ES-I3 (cell line): ENCODE measurements around the gene PKD1.
"Not testable (repeated sequence)": the region's sequence is repeated elsewhere in the genome, so short reads cannot be mapped to it uniquely, and the experiment has no call there.

Experiments used
- H3K36me3 ChIP-seq: 2 replicates; pipeline ENCODE4 v1.6.1; 2013; ENCODE audit warnings: mild to moderate bottlenecking, low read length, control low read depth, moderate library complexity; ENCODE audit not compliant: insufficient read depth
- H3K4me1 ChIP-seq: 2 replicates; pipeline ENCODE4 v1.6.1; 2013; ENCODE audit warnings: mild to moderate bottlenecking, control low read depth, low read length; ENCODE audit not compliant: insufficient read depth
- H3K9ac ChIP-seq: 2 replicates; pipeline ENCODE4 v1.6.1; 2013; ENCODE audit warnings: low read depth, mild to moderate bottlenecking, low read length, moderate library complexity
- H3K9me3 ChIP-seq: 2 replicates; pipeline ENCODE4 v1.6.1; 2013; ENCODE audit warnings: mild to moderate bottlenecking, low read length, moderate library complexity; ENCODE audit not compliant: control insufficient read depth, insufficient read depth

Gene PKD1

DNA sequence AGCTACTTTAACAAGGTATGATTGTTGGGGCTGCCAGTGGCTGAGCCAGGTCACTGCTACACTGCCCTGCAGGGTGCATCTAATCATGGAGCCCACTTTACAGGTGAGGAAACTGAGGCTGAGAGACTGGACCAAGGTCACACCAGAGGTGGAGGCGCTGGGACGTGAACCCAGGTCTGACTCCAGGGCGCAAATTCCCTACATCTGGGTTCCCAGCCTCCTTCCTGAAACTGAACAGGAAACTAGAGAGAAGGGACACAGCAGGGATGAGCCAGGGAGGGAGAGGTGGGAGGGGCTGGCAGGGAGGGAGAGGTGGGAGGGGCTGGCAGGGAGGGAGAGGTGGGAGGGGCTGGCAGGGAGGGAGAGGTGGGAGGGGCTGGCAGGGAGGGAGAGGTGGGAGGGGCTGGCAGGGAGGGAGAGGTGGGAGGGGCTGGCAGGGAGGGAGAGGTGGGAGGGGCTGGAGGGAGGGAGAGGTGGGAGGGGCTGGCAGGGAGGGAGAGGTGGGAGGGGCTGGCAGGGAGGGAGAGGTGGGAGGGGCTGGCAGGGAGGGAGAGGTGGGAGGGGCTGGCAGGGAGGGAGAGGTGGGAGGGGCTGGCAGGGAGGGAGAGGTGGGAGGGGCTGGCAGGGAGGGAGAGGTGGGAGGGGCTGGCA lies 7.9 kb downstream of the PKD1 start:
- not testable (repeated sequence) for H3K9ac ChIP-seq, H3K9me3 ChIP-seq, H3K36me3 ChIP-seq
- peaks cover 17% of the 10 kb centered on the region; the same call in 1 of the 2 replicates for H3K4me1 ChIP-seq

DNA sequence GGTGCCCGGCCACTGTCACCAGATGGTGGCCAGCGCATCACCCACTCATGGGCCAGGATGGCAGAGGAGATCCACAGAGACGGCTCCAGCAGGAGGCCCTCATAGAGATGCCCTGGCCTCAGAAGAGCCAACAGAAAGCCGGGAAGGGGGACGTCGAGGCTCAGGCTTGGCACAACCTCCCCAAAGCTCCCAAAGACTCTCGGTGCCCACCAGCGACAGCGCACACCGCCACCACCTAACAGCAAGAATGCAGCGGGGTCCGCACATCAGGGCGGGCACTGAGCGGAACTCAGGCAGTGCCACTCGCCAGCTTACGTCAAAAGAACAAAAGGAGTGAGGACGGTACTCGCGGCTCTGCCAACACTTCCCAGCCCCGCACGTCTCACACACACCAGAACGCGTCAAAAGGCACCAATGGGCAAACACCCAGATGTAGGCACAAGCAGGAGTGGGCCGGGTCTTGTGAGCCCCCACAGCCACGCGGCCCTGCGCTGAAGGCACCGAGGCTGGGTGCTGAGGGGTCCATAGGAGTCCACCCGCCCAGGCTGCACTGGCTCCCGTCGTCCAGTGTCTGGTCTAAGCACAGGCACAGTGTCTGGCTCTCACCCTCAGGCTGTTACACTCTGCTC lies 8.7 kb downstream of the PKD1 start:
- not testable (repeated sequence) for H3K9me3 ChIP-seq, H3K9ac ChIP-seq, H3K36me3 ChIP-seq
- H3K4me1 ChIP-seq = peaks cover 17% of the 10 kb centered on the region; the same call in 1 of the 2 replicates

DNA sequence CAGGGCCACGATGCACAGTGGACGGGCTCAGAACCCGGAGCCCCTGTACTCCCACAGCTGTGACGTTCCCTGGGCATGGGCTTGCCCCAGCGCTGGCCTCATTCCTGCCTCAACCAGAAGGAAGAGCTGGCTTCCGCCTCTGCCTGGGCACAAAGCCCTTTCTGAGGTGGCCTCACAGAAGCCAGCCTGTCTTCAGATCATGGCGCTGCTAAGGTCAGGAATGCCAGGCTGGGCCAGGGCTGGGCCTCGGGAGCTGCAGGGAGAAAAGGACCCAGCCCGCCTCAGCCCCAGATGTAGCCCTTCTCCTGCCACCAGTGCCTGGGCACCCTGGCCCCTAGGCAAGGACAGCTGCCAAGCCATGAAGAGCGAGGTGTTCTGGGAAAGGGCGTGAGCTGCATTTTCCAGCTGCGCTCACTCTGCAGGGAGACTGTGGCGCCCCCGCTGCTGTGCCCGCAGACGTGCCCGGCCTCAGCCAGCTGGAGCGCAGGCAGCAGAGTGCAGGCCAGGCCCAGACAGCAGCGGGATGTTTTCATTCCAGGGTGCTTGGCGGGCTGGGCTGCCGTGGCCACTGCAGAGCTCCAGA lies 9.4 kb downstream of the PKD1 start:
- not testable (repeated sequence) for H3K9ac ChIP-seq, H3K9me3 ChIP-seq, H3K36me3 ChIP-seq
- peaks cover 17% of the 10 kb centered on the region; the same call in 1 of the 2 replicates for H3K4me1 ChIP-seq

DNA sequence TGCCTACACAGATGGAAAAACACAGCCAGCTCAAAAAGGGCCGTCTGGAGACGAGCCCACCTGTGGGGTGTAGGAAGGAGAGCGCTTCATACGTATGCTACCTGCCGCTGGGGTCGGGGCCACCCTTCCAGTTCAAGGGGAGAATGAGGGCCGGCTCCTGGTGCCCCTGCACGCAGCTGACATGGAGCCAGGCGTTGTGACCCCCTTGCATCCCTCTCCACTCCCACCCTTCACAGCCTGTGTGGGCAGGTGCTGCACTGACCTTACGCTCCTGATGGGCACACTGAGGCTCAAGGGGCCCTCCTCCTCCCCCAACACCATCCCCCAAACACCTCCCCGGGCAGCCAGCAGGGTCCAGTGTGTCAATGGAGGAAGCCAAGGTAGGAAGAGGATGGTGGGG lies 10.1 kb downstream of the PKD1 start:
- H3K9me3 ChIP-seq, H3K36me3 ChIP-seq: not testable (repeated sequence)
- Histone ChIP-seq H3K9ac (peak overlapping the region; percentile 8; the same call in 1 of the 2 replicates), H3K4me1 (peaks cover 17% of the 10 kb centered on the region; the same call in 1 of the 2 replicates)

DNA sequence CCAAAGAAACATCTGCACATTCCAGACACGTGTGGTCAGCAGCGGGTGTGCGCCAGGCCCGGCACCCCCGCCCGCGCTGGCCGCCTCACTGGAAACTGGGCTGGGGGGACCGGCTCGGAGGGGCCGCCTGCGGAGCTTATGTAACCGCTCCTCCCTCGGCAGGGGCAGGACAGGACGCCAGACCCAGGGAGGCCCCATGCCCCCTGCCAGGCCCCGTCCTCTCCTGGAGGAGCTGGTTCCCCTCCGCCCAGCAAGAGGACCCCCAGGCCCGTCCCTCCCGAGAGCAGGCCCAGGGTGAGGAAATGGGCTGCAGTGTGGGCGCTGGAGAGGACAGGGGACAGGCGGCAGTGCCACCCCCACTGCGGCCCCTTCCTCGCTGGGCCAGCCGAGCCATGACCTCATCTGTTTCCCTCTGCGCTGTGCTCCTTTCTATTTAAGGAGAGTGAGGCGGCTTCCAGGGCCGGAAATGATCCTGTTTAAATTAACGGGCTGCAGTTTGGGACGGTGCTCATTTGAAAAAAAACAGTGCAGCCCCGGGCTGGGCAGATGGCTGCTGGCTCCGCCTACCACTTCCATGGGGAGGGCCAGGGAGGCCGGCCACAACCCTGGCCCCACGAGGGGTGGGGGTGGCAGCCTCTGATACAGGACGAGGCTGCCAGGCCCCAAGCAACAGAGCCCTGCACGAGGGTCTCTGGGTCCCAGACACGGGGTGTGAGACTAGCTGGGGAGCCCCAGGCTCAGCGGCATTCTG lies 10.8 kb downstream of the PKD1 start:
- H3K4me1 ChIP-seq = peaks cover 17% of the 10 kb centered on the region; the same call in 1 of the 2 replicates
- H3K9ac ChIP-seq = peak overlapping the region; percentile 33; the same call in 1 of the 2 replicates

DNA sequence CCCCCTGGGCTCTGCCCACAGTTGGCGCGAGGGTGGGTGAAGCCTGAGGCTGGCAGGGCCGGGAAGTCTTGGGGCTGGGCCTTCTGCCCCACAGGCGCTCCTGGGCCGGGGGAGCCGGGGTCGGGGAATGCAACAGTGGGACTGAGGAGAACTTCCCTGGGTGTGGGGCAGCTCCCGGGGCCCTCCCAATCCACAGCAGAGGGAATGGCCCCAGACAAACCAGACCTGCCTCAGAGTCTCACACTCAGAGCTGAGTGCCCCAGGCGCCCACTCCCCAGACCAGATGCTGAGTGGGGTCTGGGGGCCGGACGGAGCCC lies 11.4 kb downstream of the PKD1 start:
- H3K9ac ChIP-seq = peak overlapping the region; percentile 33; the same call in 1 of the 2 replicates
- H3K9me3 ChIP-seq, H3K36me3 ChIP-seq: not testable (repeated sequence)
- peaks cover 17% of the 10 kb centered on the region; the same call in 1 of the 2 replicates for H3K4me1 ChIP-seq

More for the DNA sequence above, 10.8 kb downstream of the PKD1 start:
- H3K9me3 ChIP-seq, H3K36me3 ChIP-seq: not testable (repeated sequence)

DNA sequence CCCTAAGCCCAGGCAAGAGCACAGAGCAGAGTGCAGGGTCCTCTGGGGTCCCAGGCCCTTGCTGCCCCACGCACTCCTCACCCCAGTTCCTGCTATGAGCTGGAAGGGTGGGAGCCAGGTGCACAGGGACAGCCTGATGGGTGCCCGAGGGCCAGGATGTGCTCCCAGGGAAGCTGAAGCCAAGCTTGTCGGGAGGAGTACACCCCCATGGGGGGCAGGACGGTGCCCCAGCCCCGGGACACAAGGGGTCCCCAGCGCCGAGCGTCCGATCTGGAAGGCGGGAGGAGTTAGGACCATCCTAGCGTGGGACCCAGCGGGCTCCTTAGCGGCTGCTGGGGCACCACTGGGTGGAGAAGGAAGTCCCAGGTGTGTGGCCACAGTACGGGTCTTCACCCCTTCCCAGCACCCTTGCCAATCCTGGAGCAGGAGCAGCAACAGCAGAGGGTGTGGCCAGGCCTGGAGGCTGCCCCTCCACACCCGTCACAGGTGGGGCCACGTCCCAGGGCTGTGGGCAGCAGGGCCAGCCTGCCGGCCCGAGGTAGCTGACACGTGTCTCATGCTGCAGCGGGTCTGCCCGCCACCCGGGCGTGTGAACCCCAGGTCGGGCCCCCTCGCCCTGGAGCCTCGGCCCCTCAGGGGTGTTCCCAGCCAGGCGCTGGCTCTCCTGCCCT lies 11.9 kb downstream of the PKD1 start:
- not testable (repeated sequence) for H3K36me3 ChIP-seq, H3K9me3 ChIP-seq
- Histone ChIP-seq H3K9ac (peak overlapping the region; percentile 33; the same call in 1 of the 2 replicates), H3K4me1 (peaks cover 17% of the 10 kb centered on the region; the same call in 1 of the 2 replicates)

DNA sequence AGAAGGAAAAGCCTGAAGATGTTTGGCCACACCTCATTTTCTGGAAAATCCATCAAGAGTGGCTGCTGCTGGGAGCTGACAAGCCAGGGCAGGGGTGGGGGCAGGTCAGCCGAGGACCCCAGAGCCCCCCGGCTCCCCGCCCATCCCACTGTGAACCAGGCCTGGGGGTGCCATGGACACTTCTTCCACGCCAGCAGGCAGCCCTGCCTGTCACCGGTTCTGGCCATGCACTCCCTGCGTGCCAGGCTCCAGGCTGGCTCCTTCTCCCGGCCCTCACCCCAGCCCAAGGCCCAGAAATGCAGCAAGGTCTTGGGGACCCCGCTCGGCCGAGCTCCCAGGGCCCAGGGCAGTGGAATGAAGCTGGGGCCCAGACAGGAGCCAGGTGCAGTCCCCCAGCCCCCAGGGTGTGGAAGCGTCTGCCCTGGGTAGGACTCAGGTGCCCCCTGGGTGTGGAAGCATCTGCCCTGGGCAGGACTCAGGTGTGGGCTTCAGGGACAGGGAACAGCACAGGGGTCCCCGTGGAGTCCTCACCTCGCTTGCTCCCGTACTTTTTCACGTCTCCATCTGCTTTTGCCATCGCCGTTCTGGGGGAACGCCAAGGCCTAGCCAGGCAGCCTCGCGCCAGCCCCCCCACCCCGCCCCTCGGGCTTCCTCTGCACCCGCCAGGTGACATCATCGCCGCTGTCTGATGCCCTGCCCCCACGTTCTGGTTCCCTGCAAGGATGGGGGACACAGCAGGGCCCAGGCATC lies 12.6 kb downstream of the PKD1 start:
- H3K9me3 ChIP-seq, H3K9ac ChIP-seq, H3K36me3 ChIP-seq: not testable (repeated sequence)
- H3K4me1 ChIP-seq = peaks cover 17% of the 10 kb centered on the region; the same call in 1 of the 2 replicates

DNA sequence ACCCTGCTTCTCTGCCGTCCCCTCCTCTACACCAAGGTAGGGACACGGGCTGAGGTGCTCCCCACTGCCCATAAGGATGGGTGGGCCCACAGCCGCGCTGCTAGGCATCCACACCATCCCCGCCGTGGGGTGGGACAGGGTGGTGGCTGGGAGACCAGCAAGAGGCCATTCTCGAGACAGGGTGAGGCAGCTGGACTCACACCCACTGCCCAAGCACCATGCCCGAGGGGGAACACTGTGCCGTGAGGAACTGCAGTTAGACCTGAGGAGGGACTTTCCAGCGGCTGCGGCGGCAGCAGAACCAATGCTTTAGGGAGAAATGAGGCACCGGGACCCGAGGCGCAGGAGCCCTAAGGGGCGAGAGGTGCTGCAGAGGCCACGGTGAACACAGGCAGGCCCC lies 13.3 kb downstream of the PKD1 start:
- no peak overlapping the region for H3K9ac ChIP-seq
- peaks cover 15% of the 10 kb centered on the region; the same call in 1 of the 2 replicates for H3K4me1 ChIP-seq
- H3K36me3 ChIP-seq = no peaks in the 10 kb centered on the region
- no peaks in the 10 kb centered on the region for H3K9me3 ChIP-seq

DNA sequence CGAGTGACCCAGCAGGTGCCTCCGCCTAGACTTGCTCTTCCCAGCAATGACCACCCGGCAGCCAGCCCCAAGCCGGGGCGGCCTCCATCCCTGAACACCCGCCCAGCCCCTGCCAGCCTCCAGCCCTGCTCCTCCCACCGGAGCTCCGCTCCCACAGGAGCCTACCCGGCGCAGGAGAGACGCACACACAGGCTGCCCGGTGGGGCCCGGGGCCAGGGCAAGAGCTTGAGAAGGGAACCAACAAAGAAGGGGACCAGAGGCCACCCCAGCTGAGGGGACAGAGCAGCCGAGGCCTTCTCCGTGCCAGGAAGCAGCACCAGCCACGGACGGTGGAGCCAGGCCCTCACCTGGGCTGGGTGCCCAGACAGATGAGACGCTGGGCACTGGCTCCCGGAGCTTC lies 13.8 kb downstream of the PKD1 start:
- no peaks in the 10 kb centered on the region for H3K36me3 ChIP-seq
- peaks cover 9% of the 10 kb centered on the region; the same call in 1 of the 2 replicates for H3K4me1 ChIP-seq
- H3K9me3 ChIP-seq = no peaks in the 10 kb centered on the region
- no peak overlapping the region for H3K9ac ChIP-seq

DNA sequence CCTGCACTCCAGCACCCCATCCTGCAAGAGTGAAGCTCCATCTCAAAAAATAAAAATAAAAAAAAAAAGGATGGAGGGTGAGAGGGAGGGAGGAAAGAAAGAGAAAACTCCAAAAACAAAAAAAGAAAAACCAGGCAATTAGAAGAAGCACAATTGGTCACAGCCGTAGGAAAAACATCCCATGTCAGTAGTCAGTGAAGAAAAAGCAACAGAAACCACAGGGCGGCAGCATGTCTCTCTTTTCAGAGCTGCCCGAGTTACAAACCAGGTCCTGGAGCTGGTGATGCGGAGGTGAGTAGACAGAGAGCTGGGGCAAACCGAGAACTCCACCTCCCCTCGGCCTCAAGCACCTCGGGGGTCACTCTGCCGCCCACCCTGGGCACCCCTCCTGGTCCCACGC lies 14.4 kb downstream of the PKD1 start:
- not testable (repeated sequence) for H3K9me3 ChIP-seq, H3K9ac ChIP-seq, H3K4me1 ChIP-seq, H3K36me3 ChIP-seq

DNA sequence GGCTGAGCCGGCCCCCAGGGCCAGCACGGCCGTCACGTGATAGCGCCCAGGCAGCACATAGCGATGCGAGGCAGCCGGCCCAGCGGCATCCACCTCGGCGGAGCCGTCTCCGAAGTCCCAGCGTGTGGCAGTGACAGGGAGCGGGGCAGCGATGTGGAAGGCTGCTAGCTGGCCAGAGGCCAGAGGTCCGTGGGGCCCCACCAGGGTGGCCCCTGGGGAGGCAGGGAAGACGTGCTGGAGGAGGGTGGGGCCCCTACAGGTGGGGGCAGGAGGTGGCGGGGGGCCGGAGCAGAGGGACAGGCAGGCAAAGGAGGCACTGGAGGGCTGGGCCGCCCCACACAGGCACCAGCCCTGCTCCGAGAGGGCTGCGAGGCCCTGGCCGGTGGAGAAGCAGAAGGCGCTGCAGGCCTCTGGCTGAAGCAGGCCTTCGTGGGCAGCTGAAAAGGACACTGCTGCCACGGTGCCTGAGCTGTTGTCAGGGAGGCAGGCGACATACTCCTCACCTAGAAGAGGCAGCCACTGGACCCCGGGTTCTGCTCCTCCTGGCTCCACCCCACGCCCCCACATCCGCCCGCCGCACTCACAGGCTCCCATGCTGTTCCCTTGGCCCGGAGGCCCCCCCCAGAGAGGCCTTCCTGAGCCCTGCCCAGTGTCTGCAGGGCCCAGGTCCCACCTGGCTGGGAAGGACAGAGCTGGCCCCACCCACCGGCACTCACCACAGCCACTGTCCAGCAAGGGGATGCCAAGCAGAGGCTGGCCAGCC lies 17.6 kb downstream of the PKD1 start:
- H3K4me1 ChIP-seq, H3K9me3 ChIP-seq, H3K36me3 ChIP-seq, H3K9ac ChIP-seq: not testable (repeated sequence)

DNA sequence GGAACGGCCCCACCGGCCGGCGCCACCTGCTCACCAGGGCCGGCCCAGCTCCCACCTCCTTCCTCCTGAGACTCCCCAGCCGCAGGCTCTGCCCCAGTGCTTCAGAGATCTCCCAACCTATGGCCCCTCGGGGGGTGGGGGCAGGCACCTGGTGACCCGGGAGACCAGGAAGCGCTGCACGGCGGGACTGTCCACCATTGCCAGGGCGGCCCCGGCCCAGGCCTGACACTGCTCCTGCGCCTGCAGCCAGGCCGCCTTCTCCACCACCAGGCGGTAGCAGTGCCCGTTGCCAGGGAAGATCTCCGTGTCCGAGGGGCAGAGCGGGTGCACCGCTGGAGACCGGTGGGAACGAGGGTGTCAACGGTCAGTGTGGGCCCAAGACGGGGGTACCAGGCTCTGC lies 18.4 kb downstream of the PKD1 start:
- H3K9ac ChIP-seq, H3K9me3 ChIP-seq, H3K36me3 ChIP-seq, H3K4me1 ChIP-seq: not testable (repeated sequence)
